Epidermal melanocyte (primary cell): Measurements from ENCODE around the gene GNL2.
"Not testable (repeated sequence)": the region's sequence is repeated elsewhere in the genome, so short reads cannot be mapped to it uniquely, and the experiment has no call there.

ENCODE experiments used
- DNase-seq: peaks from one replicate; pipeline ENCODE4 v3.0.0; 2011; ENCODE audit warnings: low spot score; ENCODE audit not compliant: insufficient read length

GNL2 gene

DNA sequence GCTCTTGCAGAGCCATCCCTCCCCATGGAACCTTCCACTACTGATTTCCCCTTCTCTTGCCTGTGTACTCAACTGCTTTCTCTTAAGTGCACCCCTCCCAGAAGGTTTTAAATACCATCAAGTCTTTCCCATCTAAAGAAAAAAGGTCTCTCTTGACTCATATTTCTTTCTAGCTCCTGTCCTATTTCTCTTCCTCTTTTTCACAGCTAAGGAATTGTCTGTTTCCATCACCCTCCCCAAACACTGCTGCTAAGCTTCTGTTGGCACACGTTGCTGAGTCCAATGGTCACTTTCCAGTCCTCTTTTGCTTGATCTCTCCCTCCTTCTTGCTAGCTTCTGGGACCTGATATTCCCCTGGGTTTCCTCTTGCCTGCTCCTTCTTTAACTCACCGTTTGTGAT lies 13.3 kb upstream of the GNL2 start:
- DNase-seq, result no peak

DNA sequence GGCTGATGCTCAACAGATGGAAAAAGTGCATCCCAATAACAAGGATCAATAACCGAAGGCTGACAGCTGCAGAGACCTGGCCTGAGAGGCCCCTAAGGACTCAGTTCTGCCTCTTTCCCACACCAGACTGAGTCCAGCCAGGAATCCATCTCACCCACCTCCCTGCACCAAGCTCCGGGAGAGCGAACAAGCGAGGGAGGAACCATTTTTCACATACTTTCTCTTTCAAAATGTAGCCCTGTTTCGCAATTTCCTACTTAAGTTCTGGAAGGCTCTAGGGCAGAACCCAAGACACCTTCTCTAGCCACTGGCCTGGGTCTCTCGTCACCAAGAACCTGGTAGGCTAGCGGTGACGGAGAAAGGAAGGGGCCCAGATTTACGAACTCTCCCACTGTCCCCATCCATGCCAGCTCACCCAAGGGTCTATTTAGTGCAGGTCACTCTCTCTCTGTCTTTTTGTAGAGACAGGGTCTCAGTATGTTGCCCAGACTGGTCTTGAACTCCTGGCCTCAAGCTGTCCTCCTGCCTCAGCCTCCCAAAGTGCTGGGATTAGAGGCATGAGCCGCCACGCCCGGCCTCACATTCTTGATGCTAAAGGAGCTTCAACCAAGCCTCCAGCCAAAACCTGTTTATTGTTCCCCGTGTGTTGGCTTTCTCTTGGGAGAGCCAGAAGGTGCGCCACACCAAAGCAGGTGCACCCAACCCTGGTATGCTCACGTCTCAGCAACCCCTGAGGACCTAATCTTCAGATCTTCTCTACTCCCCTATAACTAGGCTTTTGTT lies 10.9 kb upstream of the GNL2 start:
- no peak for DNase-seq

DNA sequence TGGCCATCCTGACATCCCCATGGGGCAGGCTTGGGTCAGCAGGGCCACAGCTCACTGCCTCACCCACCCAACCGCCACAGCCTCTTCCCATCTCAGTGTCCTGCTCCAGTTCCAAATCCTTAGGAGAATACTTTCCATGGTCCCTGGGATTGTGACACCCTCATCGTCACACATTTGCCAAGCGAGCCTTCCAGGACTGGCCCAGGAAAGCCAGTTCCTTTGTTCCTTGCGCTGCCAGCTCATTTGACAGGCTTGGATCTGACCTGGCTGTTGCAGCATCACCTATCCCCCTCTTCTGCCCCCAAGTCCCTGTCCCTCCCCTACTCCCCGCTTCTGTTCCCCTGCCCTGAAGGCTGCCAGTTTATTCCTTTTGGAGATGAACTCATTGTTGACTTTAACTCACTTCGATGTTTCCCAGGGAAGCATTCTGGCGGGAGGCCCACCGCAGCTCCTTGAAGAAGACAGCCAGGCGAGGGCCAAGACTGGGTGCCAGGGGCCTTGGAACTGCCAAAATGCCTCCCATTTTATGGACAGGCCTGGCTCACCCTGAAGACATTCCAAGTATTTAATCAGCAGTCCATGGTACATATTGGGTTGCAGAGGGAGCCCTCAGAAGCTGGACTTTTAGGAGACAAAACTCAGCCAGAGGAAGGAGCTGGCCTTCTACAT lies 10.2 kb upstream of the GNL2 start:
- no peak for DNase-seq

DNA sequence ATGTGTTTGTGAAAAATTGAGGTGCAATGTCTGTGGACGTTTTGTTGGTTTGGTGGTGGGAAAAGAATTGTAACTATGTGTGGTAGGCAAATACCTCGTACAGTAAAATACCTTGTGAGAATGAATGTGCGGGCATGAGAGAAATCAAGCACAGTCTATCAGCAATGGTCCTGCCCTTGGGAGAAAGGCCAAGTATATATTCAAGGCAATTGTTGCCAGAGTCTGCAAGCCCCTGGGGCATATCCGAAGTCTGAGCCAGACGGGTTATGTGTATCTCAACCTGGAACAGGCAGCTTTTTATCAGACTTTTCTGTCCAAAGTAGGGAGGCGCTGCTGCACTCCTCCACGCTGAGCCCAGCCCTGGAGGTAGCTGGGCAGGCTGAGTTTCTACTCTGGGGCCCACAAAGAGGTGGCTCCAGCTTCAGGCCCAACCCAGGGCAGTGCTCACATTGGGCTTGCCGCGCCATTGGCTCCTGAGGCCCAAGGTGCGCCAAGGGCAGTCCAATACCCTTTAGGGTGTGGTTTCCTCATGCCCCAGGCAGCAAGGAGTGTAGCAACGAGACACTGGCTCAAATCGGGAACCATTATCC lies 9.4 kb upstream of the GNL2 start:
- DNase-seq, result no peak

DNA sequence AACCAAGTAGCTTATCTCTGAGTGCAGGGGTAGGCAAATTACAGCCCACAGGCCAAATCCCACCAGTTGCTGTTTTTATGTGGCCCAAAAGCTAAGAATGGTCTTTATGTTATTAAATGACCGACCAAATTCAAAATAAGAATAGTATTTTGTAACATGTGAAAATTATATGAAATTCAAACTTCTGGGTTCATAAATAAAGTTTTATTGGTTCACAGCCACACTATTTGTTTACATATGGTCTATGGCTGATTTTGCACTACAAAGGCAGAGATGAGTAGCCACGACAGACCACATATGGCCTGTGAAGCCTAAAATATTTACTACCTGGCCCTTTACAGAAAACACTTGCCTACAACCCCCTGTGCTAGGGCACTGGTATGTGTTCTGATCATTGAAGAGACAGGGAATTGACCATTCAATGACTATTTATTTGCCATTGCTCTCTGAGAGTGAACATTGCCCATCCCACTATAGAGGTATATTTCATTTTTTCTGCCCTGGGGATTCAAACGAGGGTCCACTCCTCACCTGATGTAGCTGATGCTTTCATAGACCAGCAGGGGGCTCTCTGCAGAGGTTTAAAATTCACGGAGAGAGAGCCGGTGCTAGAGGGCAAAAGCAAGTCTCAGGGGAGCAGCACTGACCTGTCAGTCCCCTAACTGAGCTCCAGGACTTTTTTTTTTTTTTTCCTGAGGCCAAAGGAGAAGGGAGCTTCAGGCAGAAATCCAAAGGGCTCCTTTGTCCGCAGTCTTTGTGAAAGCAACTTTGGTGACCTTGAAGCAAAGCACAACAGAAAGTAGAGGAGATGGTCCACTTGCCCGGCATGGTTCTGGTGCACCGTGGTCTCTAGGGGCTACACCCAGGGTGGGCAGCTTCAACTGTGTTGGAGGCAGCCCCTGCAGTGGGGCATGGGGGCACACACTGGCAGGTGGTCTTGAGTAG lies 7.3 kb upstream of the GNL2 start:
- DNase-seq, result peak; percentile 38

DNA sequence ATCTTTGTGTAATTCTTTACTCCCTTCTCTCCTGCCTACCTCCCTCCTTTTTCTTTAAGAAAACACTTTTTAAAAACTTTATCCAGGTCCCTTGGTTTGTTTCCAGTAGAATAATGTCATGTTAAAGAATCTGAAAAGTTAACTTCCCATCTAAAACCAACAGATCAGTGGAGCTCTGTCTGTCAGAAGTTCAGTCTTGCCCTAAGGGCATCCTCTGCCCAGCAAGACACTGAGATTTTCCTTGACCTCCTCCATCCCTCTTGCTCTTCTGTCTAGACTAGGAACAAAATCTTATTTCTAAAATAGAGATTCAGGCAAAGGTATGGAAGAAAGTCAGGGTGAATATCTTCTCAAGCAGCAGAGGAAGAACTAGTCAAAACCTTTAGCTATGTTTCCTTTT lies 5.7 kb upstream of the GNL2 start:
- peak; percentile 24 for DNase-seq

DNA sequence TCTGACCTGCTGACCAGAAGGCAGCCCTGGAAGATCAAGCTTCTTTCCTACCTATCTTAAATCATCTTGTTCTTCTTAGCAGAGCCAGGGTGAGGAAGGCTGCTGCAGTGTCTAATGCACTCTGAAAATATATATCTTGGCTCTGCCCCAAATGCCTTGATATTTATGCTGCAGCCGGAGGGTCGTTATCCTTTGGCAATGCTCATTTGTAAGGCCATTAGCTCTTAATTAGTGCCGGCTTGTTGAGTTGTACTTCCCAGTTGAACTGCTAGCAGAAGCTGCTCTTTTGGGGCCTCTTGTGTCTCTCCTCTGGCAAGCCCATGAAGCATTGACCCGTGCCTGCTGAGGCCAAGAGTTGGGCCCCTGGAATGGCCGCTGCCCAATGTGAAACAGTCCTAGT lies 4.2 kb upstream of the GNL2 start:
- no peak for DNase-seq

DNA sequence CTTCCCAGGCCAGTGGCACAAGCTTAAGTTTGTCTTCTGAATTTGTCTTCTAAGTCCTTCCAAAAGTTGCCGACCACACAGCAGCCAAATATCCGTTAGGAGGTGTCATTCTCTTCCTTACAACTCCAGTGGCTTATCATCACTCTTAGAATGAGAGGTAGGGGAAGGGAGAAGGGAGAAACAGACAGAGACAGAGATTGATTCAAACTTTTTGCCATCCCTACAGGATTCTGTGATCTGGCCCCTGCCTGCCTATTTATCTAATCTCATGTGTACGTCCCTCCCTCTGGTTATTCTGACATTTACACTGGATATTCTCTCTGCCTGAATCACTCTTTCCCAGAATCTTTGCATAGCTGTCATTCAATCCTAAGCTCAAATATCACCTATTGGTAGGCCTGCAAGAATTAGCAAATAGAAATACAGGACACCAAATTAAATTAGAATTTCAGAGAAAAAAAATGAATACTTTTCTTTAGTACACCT lies 488 bp upstream of the GNL2 start:
- no peak for DNase-seq

DNA sequence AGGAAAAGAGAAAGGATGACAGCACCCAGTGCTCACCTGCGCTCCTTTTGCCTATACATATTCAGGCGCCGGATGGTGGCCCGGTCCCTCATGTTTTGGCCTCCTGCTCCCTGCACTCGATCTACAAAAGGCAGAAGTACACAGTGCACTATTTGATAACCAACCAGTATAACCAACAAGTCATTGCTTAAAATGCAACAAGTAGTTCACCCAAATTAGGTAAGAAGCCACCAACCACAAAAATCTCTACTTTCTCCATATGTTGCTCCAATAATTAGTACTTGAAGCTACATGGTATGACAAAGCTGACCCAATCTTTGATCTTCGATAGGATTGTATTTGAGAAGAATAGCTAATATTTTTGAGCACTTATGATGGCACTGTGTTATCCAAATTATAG lies 2.0 kb downstream of the GNL2 start:
- DNase-seq, result no peak

DNA sequence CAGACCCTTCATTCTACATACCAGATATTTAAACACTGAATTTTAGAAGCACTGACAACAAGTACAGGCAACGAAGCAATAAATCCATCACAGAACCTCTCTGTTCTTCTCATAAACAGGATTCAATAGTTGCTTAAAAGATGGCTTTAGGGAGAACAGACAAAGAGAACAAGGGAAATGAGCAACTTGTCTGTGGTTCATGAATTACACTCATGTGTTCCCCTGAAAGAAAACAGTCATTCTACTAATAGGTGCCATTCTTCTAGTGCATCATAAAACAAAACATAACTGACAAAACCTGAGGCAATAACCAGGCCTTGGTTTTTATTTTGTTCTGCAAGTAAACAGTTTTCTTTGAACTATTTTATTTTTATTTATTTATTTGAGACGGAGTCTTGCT lies 6.8 kb downstream of the GNL2 start:
- DNase-seq, result no peak

DNA sequence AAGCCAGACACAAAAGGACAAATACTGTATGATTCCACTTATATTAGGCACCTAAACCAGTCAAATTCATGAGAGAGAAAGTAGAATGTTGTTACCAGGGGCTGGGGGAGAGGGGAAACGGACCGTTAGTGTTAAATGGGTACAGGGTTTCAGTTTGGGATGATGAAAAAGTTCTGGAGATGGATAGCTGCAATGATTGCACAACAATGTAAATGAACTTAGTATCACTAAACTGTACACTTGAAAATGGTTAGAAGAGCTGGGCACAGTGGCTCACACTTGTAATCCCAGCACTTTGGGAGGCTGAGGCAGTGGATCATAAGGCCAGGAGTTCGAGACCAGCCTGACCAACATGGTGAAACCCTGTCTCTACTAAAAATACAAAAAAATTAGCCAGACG lies 11.2 kb downstream of the GNL2 start:
- not testable (repeated sequence) for DNase-seq

DNA sequence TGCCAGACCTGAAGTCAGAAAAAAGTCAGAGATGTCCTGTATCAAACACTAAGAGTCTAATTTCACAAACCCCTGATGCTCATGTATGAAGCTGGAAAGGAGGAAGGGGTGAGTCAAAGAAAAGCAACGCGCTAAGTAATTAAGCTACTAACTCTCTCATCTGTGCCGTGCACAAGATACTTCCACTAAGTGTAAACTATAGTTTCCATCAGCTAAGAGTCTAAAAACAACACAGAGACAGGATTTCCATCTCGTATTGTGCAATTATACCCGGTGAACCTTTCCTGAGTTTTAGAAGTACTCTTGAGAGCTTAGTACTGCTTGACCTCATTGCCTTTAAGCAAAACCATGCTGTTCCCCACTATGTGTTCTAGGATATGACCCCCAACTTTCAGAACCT lies 20.0 kb downstream of the GNL2 start:
- DNase-seq, result no peak

DNA sequence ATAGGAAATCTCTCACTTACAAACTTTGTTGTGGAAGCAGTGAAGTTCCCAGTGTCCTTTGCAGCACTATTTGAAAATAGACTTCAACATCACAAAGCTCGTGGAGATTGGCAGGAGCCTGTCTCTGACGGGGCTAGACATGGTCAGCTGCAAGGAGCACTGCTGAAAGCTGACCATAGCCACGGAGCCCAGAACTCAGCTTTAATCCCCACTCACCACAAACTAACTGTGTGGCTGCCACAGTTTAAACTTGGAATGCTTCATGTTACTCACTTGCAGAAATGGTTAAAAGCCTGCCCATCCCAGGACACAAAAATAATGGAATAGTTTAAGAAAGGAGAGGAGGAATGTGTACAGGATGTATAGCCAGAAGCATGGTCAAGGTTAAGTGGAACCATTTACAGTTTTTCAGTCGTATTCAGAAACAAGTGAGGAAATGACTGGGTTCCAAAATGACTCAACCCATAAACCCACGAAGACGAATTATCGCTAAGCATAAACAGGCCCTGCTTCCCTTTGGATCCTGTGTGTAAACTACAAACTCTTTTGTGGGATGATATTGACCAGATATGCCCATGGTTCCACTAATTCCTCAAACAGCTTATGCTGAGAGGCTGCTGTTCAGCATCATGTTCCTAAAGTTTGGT lies 20.8 kb downstream of the GNL2 start:
- DNase-seq, result no peak

DNA sequence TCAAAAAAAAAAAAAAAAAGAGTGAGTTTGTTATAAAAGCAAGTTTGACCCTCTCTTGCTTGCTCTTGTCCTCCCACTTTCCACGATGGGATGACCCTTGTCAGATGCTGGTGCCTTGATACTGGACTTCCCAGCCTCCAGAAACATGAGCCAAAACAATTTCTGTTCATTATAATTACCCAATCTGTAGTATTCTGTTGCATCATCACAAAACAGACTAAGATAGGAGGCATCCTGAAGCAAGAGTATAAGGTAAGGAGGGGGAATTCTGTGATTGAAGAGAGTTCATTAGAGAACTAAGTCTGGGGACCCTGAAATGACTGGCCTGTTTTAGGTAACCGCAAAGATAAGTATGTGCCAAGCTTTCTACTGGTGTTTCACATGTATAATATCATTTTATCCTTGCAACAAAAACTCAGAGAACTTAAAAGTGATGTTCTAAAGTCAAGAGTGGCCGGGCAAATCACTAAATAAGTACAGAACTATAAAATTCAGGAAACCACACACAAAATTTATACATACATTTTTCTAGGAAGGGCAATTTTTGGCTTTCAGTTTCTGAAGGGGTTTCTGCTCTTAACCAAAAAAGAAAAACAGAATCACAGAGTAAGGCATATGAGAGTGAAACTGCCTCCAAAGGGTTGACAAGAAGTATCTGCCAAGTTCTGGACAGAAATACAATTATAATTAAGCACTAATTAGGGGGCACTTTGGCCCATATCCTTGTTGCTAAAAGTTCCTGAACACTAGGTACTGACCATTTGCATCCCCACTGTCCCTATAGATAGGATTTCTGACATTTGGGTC lies 25.0 kb downstream of the GNL2 start:
- no peak for DNase-seq

DNA sequence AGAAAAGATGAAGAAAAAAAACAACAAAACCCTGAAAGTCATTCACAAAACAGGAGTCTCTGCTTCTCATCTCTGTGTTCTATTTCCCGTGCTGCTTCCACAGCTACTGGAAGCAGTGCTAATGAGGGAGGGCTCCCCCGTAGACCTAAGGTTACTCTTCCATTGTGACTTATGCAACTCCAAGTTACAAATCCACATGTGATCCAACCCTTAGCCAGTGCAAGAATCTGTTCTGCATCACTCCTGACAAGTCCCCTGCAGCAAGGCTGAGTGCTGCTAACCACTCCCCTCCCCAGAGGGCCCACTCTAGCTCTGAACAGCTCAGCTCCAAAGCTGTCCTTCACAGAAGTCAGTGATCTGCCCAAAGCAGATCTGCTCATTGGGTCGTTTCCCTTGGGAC lies 28.7 kb downstream of the GNL2 start:
- no peak for DNase-seq

DNA sequence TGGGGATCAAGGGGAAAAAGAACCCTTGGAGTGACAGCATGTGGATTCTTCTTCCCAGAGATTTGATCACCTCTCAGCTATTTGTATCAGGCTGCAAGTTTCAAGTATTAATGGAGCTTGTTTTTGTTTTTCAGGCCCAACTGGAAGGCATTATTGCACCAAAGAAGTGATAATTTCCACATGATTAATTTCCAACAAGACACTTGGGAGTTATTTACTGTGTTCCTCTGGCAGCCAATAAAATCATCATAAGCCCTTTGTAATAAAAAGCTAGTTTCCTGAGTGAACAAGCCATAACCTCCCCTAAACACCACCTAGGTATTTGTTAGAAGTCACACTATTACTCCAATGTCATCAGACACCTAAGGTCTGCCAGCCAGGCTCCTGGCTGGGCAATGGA lies 30.8 kb downstream of the GNL2 start:
- DNase-seq, result no peak

DNA sequence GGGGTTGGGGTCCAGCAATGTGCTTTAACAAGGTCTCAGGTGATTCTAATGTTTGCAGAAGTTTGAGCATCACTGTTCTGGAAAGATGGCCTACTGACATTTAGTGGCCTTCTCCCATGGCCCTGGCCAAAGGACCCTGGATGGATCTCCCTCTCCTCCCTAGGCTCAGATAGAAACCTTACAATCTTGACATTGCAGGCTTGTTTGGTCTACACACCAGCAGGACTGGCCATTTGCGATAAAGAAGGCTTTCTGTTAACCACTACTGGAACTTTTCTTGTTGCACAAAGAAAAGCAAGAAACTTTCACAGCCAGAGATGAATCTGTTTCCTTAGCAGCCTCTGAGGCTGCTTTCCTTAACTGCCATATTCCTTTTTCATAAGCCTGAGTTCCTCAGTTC lies 32.8 kb downstream of the GNL2 start:
- no peak for DNase-seq

DNA sequence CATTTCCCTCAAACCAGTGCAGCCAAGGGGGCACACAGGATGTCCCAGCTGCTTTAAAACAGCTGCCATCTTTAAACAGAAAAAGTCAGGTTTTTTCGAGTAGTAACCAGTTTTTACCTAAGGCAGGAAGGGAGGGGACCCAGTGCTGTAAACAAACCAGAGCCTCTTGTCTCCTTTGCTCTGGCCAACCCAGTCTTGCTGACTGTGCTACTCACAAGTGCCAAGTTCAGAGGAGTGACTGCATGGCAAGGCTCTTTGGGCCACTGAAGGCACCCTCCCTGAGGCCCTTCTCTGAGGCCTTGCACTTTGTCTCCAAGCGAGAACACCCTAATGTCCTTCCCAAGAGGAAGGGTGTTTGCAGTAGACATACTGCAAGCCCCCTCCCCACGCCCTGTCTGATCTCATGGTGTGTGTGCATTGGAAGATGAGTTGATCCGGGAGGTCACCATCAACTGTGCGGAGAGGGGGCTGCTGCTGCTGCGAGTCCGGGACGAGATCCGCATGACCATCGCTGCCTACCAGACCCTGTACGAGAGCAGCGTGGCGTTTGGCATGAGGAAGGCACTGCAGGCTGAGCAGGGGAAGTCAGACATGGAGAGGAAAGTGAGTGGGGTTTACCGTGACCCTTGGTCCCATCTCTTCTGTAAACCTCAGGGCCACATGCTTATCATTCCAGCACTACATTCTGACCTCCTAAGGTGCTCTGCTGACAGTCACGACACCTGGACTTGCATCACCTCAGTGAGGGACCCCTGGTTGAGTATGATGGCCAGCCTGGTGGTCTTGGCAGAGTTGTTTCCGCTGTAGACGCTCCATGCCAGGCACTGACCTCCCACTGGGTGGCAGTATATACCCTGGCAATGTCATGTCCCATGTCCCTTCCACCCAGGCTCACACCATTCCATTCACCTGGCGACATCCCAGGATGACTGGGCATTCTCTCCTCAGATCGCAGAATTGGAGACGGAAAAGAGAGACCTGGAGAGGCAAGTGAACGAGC lies 34.3 kb downstream of the GNL2 start:
- DNase-seq, result no peak
